Measurements from ENCODE around the gene GLCE.
A peak's percentile ranks its signal among the peaks of the same experiment; 100 is the strongest.
"Not testable (repeated sequence)": the region's sequence is repeated elsewhere in the genome, so short reads cannot be mapped to it uniquely, and the experiment has no call there.

GLCE gene

GRCh38 chr15:69158201-69158842 is 2.1 kb upstream of the GLCE start:
- H3K4me3 ChIP-seq (ENCODE audit: low read depth, low read length) = no peak overlapping the region

GRCh38 chr15:69158843-69159240 is 1.6 kb upstream of the GLCE start:
- no peak overlapping the region for H3K4me3 ChIP-seq (ENCODE audit: low read depth, low read length)

- H3K4me3 ChIP-seq (ENCODE audit: low read depth, low read length) = peak overlapping the region; percentile 73
Measured at GRCh38 chr15:69159805-69160140, 662 bp upstream of the GLCE start.

GRCh38 chr15:69161079-69161877 is 843 bp downstream of the GLCE start:
- H3K4me3 ChIP-seq (ENCODE audit: low read depth, low read length) = peak overlapping the region; percentile 73

- peak overlapping the region; percentile 73 for H3K4me3 ChIP-seq (ENCODE audit: low read depth, low read length)
Measured at GRCh38 chr15:69161878-69162213, 1.4 kb downstream of the GLCE start.

GRCh38 chr15:69163141-69163669 is 2.8 kb downstream of the GLCE start:
- H3K4me3 ChIP-seq (ENCODE audit: low read depth, low read length) = no peak overlapping the region

- H3K4me3 ChIP-seq (ENCODE audit: low read depth, low read length) = no peak overlapping the region
Measured at GRCh38 chr15:69164807-69165636, 4.6 kb downstream of the GLCE start.

- H3K4me3 ChIP-seq (ENCODE audit: low read depth, low read length) = no peak overlapping the region
Measured at GRCh38 chr15:69165637-69166025, 5.2 kb downstream of the GLCE start.

GRCh38 chr15:69167218-69167846 is 6.9 kb downstream of the GLCE start:
- H3K4me3 ChIP-seq (ENCODE audit: low read depth, low read length) = no peak overlapping the region

GRCh38 chr15:69168361-69168760 is 7.9 kb downstream of the GLCE start:
- H3K4me3 ChIP-seq (ENCODE audit: low read depth, low read length) = not testable (repeated sequence)

GRCh38 chr15:69169540-69169939 is 9.1 kb downstream of the GLCE start:
- H3K4me3 ChIP-seq (ENCODE audit: low read depth, low read length) = not testable (repeated sequence)

GRCh38 chr15:69170597-69170996 is 10.2 kb downstream of the GLCE start:
- H3K4me3 ChIP-seq (ENCODE audit: low read depth, low read length) = no peak overlapping the region

- no peak overlapping the region for H3K4me3 ChIP-seq (ENCODE audit: low read depth, low read length)
Measured at GRCh38 chr15:69172847-69173246, 12.4 kb downstream of the GLCE start.

- no peak overlapping the region for H3K4me3 ChIP-seq (ENCODE audit: low read depth, low read length)
Measured at GRCh38 chr15:69175536-69175935, 15.1 kb downstream of the GLCE start.

- no peak overlapping the region for H3K4me3 ChIP-seq (ENCODE audit: low read depth, low read length)
Measured at GRCh38 chr15:69181424-69181823, 21.0 kb downstream of the GLCE start.

- H3K4me3 ChIP-seq (ENCODE audit: low read depth, low read length) = no peak overlapping the region
Measured at GRCh38 chr15:69185216-69185615, 24.8 kb downstream of the GLCE start.

GRCh38 chr15:69185706-69186105 is 25.3 kb downstream of the GLCE start:
- H3K4me3 ChIP-seq (ENCODE audit: low read depth, low read length) = no peak overlapping the region

- H3K4me3 ChIP-seq (ENCODE audit: low read depth, low read length) = no peak overlapping the region
Measured at GRCh38 chr15:69189157-69189556, 28.7 kb downstream of the GLCE start.

GRCh38 chr15:69190091-69190490 is 29.7 kb downstream of the GLCE start:
- no peak overlapping the region for H3K4me3 ChIP-seq (ENCODE audit: low read depth, low read length)

- no peak overlapping the region for H3K4me3 ChIP-seq (ENCODE audit: low read depth, low read length)
Measured at GRCh38 chr15:69190504-69190903, 30.1 kb downstream of the GLCE start.
